ENCODE data around the gene RIMBP2.

DNA sequence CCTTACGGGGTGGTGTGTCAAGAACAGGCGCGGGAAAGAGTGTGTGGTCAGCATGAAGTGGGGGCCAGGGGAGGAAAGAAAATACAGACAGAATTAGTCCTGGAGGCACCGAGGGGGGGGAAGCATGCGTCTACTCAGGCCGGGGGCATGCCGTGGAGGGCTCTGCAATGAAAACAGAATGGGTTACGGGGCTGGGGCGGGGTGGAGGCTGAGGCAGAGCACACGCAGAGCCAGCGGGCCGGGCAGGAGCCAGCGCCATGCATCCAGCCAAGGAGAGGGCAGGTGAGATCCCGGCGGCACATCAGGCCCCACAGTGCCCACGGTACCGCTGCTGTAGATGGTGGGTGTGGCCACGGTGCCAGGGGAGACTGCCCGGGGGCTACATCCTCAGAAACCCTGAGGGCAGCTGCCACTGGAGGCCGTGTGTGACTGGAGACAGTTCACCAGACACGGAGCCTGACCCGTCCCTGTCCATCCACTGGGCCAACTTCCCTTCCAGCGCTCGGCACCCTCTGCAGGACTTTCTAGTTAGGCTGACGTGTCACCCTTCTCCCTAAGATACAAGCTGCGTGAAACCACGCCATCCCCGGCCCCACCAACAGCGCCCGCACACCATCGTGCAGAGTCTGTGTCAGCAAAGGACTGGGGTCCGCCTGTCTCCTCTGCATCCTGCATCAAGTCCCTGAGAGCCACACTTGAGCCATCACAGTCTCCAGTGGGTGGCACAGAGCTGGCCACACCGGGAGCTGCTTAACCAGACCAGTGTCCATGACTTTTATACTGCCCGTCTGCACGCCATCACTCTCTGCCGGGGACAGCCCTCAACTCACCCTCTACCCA, 291.0 kb downstream of the RIMBP2 start:
- TF ChIP-seq YY1 (tag by site-specific recombination; IDR thresholded peaks at IDR 0.05) (no peak), ZNF274 (IDR thresholded peaks at IDR 0.05; ENCODE audit: low read length) (no peak), ZNF274 (tag by site-specific recombination; IDR thresholded peaks at IDR 0.05; ENCODE audit: borderline replicate concordance) (no peak), ZNF121 (tag by site-specific recombination; IDR thresholded peaks at IDR 0.05) (no peak), OVOL3 (tag by site-specific recombination; IDR thresholded peaks at IDR 0.05) (no peak), KLF16 (tag by site-specific recombination; IDR thresholded peaks at IDR 0.05) (no peak)

All from HEK293 (cell line).